ENCODE results near the gene PRCD.

DNA sequence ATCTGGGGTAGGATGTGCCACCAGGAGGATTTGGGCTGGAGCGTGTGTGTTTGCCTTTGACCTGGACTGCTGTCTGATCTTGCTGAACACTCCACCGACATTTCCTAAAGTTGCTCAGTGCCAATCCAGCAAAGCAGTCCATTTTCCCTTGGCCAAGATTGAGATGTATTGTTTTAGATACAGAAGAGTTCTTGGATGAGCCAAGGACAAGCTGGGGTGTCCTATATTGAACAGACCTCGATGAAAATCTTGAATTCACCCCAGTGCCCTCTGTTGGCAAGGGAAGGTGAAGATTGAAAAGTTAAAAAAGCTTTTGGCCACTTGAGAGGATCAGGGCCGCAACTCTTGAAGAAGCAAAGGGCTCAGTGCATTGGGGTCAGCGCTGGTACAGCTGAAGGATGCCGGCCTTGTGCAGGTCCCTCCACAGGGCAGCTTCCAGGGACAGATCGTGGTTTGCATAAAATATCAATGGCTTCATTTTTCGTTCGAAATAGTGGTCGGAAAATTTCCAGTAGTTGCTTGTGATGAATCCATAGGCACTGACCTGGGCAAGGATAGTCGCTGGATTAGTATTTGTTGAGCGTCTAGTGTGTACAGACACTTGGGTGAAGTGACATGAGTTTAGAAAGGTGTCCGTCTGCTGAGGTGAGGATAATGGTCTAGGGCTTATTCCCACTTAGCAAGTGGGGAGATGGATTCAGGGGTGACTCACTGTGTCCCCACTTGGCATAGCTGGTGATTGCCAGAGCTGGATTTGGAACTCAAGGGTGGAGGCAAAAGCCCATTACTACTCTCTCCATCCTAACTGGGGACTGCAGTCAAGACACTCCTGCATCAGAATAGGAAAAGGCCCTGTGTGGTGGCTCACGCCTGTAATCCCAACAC, 26.1 kb downstream of the PRCD start:
- TF ChIP-seq, protein P1, sequence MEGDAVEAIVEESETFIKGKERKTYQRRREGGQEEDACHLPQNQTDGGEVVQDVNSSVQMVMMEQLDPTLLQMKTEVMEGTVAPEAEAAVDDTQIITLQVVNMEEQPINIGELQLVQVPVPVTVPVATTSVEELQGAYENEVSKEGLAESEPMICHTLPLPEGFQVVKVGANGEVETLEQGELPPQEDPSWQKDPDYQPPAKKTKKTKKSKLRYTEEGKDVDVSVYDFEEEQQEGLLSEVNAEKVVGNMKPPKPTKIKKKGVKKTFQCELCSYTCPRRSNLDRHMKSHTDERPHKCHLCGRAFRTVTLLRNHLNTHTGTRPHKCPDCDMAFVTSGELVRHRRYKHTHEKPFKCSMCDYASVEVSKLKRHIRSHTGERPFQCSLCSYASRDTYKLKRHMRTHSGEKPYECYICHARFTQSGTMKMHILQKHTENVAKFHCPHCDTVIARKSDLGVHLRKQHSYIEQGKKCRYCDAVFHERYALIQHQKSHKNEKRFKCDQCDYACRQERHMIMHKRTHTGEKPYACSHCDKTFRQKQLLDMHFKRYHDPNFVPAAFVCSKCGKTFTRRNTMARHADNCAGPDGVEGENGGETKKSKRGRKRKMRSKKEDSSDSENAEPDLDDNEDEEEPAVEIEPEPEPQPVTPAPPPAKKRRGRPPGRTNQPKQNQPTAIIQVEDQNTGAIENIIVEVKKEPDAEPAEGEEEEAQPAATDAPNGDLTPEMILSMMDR (IDR thresholded peaks at IDR 0.05): no peak
- TF ChIP-seq POLR2A (IDR thresholded peaks at IDR 0.05): no peak

Data from right lobe of liver (tissue), 4 donors.